ENCODE results near the gene UBAC2.

Gene UBAC2

DNA sequence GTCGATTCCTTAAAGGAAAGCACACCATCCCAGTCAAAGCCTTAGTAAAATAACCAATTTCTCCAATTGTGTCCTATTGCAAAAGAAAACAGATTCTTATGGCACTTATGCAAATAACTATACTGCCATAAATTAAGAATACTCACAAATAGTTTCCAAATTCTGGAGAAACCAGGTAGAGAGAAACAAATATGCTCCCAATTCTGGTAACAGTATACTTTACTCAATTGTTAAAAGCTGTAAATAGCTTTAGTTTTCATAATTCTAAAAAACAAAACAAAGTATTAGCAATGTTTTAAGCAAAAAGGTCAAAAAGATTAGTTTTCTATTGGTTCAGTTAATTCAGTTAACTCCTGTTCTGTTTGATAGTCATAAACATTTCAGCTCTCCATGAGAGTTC lies 18.2 kb upstream of the UBAC2 start:
- no peak overlapping the region for H3K27ac ChIP-seq (ENCODE audit: low read depth in 2 of 2, low read length in 2 of 2)
- no peaks in the 10 kb centered on the region for H3K27me3 ChIP-seq (ENCODE audit: control insufficient read depth in 2 of 2, insufficient read depth in 2 of 2, low read length in 2 of 2)
- no peaks in the 10 kb centered on the region for H3K9me3 ChIP-seq (ENCODE audit: control insufficient read depth in 2 of 2, low read length in 2 of 2)
- no peaks in the 10 kb centered on the region for H3K36me3 ChIP-seq (ENCODE audit: control insufficient read depth in 2 of 2, insufficient read depth in 2 of 2, low read length in 2 of 2)
- no peak overlapping the region for H3K4me3 ChIP-seq (ENCODE audit: low read length in 2 of 2)
- H3K9ac ChIP-seq (ENCODE audit: low read depth in 1 of 2, low read length in 2 of 2): no peak overlapping the region
- H3K4me1 ChIP-seq (ENCODE audit: control insufficient read depth in 2 of 2, insufficient read depth in 2 of 2, low read length in 2 of 2): no peaks in the 10 kb centered on the region

DNA sequence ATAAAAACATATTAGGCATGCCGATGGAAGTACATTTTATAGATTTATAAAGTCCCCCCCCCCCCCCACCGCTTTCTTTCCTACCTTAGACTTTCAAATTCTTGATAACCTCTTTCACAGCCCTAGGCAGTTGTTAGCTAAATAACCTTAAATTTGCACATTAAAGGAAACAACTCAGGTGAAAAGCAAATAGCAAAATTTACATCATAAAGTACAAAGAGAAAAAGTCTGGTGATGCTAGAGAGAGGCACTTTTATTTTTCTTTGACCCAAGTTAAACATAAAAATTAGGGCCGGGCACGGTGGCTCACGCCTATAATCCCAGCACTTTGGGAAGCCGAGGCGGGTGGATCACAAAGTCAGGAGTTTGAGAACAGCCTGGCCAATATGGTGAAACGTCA lies 15.0 kb upstream of the UBAC2 start:
- Histone ChIP-seq H3K4me1 (ENCODE audit: control insufficient read depth in 2 of 2, insufficient read depth in 2 of 2, low read length in 2 of 2) (peaks cover 0 to 7% of the 10 kb centered on the region in 2 donors), H3K9me3 (ENCODE audit: control insufficient read depth in 2 of 2, low read length in 2 of 2) (no peaks in the 10 kb centered on the region), H3K27ac (ENCODE audit: low read depth in 2 of 2, low read length in 2 of 2) (no peak overlapping the region), H3K36me3 (ENCODE audit: control insufficient read depth in 2 of 2, insufficient read depth in 2 of 2, low read length in 2 of 2) (no peaks in the 10 kb centered on the region), H3K9ac (ENCODE audit: low read depth in 1 of 2, low read length in 2 of 2) (no peak overlapping the region), H3K4me3 (ENCODE audit: low read length in 2 of 2) (no peak overlapping the region), H3K27me3 (ENCODE audit: control insufficient read depth in 2 of 2, insufficient read depth in 2 of 2, low read length in 2 of 2) (no peaks in the 10 kb centered on the region)

DNA sequence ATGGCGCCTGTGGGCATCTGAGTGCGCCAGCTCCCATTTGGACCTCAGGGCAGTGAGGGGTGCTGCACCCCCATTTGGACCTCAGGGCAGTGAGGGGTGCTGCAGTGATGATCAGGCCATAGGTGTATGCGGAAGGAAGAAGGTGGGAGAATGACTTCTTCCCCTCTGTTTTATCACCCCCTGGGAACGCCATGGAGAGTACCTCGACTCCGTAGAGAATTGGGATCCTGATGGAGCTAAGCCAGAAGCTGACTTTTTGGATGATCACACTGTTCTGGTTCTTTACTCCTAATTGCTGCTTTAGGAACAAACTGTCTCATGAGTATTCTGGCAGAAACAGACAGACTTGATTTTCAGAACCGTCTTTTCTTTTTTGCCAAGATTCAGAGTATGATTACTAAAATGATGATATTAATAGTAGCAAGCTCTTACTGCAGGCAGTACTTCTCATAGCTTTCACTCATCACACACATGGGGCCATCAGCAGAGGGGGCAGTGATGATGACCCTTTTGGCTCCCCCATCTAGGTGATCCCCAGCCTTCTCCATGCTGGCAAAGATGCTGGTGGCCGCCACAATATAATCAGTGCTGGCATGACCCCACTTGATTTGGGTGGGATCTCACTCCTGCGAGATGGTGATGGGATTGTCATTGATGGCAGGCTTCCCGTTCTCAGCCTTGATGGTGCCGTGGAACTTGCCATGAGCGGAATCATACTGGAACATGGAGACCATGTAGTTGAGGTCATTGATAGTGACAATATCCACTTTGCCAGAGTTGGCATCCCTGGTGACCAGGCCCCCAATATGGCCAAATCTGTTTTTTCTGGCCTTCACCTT lies 10.3 kb upstream of the UBAC2 start:
- Histone ChIP-seq H3K4me3 (ENCODE audit: low read length in 2 of 2) (no peak overlapping the region), H3K36me3 (ENCODE audit: control insufficient read depth in 2 of 2, insufficient read depth in 2 of 2, low read length in 2 of 2) (no peaks in the 10 kb centered on the region), H3K4me1 (ENCODE audit: control insufficient read depth in 2 of 2, insufficient read depth in 2 of 2, low read length in 2 of 2) (peaks cover 22 to 28% of the 10 kb centered on the region in 2 donors), H3K9me3 (ENCODE audit: control insufficient read depth in 2 of 2, low read length in 2 of 2) (no peaks in the 10 kb centered on the region), H3K27me3 (ENCODE audit: control insufficient read depth in 2 of 2, insufficient read depth in 2 of 2, low read length in 2 of 2) (no peaks in the 10 kb centered on the region), H3K27ac (ENCODE audit: low read depth in 2 of 2, low read length in 2 of 2) (no peak overlapping the region), H3K9ac (ENCODE audit: low read depth in 1 of 2, low read length in 2 of 2) (no peak overlapping the region)

DNA sequence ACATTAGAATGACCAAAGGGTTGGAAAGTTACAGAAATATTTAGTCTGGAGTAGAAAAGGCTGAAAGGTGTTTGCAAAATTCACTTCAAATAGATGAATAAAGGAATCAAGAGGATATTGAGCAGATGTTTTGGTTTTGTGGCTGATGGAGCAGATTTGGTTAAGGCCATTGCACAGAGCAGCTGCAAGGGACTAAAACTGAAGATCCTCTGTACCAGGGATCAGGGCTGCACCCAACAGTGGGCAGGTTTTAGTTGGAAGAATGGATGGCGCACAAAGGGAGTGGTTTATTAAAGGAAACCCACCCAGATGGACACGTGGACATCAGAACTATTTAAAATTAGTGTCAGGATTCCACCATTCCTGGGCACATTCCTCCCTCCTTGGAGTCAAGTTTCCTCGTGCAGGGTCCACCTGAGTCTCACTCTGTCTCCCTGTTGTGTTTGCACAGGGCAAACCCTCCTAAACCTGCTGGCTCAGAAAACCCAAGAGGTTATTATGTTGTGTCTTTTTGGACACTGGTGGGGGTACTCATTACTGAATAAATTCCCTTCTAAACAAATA lies 9.2 kb upstream of the UBAC2 start:
- H3K27ac ChIP-seq (ENCODE audit: low read depth in 2 of 2, low read length in 2 of 2): peak overlapping the region; percentile 88 to 91
- H3K4me3 ChIP-seq (ENCODE audit: low read length in 2 of 2): peak overlapping the region; percentile 36 to 50
- H3K36me3 ChIP-seq (ENCODE audit: control insufficient read depth in 2 of 2, insufficient read depth in 2 of 2, low read length in 2 of 2): no peaks in the 10 kb centered on the region
- peaks cover 25 to 31% of the 10 kb centered on the region in 2 donors for H3K4me1 ChIP-seq (ENCODE audit: control insufficient read depth in 2 of 2, insufficient read depth in 2 of 2, low read length in 2 of 2)
- no peaks in the 10 kb centered on the region for H3K9me3 ChIP-seq (ENCODE audit: control insufficient read depth in 2 of 2, low read length in 2 of 2)
- no peaks in the 10 kb centered on the region for H3K27me3 ChIP-seq (ENCODE audit: control insufficient read depth in 2 of 2, insufficient read depth in 2 of 2, low read length in 2 of 2)
- H3K9ac ChIP-seq (ENCODE audit: low read depth in 1 of 2, low read length in 2 of 2): peak overlapping the region in 1 of 2 donors; percentile 64

DNA sequence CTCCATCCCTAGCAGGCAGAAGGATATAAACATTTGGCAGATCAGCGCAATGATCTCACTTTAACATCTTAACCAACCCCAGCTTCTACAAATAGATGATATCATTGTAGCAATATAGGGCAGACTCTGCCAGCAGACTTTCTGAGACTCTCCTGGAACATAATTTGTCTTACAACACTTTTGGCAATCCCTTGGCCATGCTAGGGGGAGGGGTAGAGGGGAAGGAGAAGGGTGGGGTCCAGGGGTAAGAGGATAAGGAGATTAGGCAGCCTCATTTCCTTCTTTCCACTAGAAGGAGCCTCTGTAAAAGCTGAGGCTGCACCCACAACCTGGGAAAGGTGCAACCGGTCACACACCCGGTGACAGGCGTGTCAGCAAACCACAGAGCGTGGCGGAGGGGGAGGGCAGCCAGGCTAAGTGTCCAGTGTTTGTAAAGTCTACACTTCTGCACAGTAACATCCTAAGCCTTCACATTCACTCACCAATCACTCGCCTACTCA lies 8.7 kb upstream of the UBAC2 start:
- no peaks in the 10 kb centered on the region for H3K27me3 ChIP-seq (ENCODE audit: control insufficient read depth in 2 of 2, insufficient read depth in 2 of 2, low read length in 2 of 2)
- peak overlapping the region in 1 of 2 donors; percentile 64 for H3K9ac ChIP-seq (ENCODE audit: low read depth in 1 of 2, low read length in 2 of 2)
- peaks cover 30 to 37% of the 10 kb centered on the region in 2 donors for H3K4me1 ChIP-seq (ENCODE audit: control insufficient read depth in 2 of 2, insufficient read depth in 2 of 2, low read length in 2 of 2)
- no peaks in the 10 kb centered on the region for H3K9me3 ChIP-seq (ENCODE audit: control insufficient read depth in 2 of 2, low read length in 2 of 2)
- peak overlapping the region; percentile 88 to 91 for H3K27ac ChIP-seq (ENCODE audit: low read depth in 2 of 2, low read length in 2 of 2)
- H3K4me3 ChIP-seq (ENCODE audit: low read length in 2 of 2): peak overlapping the region; percentile 36 to 50
- no peaks in the 10 kb centered on the region for H3K36me3 ChIP-seq (ENCODE audit: control insufficient read depth in 2 of 2, insufficient read depth in 2 of 2, low read length in 2 of 2)

DNA sequence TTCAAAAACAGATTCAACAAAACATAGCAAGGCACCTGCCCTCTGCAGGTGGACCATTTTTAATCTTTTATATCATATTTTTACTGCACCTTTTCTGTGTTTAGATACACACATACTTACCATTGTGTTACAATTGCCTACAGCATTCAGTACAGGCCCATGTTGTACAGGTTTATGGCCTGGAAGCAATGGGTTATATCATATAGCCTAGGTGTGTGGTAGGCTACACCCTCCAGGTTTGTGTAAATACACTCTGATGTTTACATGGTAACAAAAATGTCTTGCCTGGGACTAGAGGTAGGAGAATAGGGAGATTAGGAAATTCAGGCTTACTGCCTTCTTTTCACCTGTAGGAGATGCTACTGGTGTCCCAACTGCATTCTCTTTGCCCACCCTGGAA lies 8.2 kb upstream of the UBAC2 start:
- peak overlapping the region; percentile 36 to 50 for H3K4me3 ChIP-seq (ENCODE audit: low read length in 2 of 2)
- peak overlapping the region; percentile 34 to 64 for H3K9ac ChIP-seq (ENCODE audit: low read depth in 1 of 2, low read length in 2 of 2)
- H3K36me3 ChIP-seq (ENCODE audit: control insufficient read depth in 2 of 2, insufficient read depth in 2 of 2, low read length in 2 of 2): no peaks in the 10 kb centered on the region
- peak overlapping the region; percentile 88 to 91 for H3K27ac ChIP-seq (ENCODE audit: low read depth in 2 of 2, low read length in 2 of 2)
- no peaks in the 10 kb centered on the region for H3K27me3 ChIP-seq (ENCODE audit: control insufficient read depth in 2 of 2, insufficient read depth in 2 of 2, low read length in 2 of 2)
- no peaks in the 10 kb centered on the region for H3K9me3 ChIP-seq (ENCODE audit: control insufficient read depth in 2 of 2, low read length in 2 of 2)
- peaks cover 31 to 42% of the 10 kb centered on the region in 2 donors for H3K4me1 ChIP-seq (ENCODE audit: control insufficient read depth in 2 of 2, insufficient read depth in 2 of 2, low read length in 2 of 2)

DNA sequence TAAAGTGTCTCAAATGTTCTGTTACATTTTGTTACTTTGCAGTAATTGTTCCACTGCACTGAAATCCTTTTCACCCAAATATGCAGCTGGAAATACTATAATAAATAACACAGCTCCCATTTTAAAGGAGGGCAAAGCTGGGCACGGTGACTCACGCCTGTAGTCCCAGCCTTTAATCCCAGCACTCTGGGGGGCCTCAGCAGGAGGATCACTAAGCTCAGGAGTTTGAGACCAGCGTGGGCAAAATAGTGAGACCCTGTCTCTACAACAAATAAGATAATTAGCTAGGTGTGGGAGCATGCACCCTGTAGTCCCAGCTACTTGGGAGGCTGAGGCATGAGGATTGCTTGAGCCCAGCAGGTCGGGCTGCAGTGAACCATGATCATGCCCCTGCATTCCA lies 7.5 kb upstream of the UBAC2 start:
- Histone ChIP-seq H3K4me1 (ENCODE audit: control insufficient read depth in 2 of 2, insufficient read depth in 2 of 2, low read length in 2 of 2) (peaks cover 31 to 47% of the 10 kb centered on the region in 2 donors), H3K9me3 (ENCODE audit: control insufficient read depth in 2 of 2, low read length in 2 of 2) (no peaks in the 10 kb centered on the region), H3K27me3 (ENCODE audit: control insufficient read depth in 2 of 2, insufficient read depth in 2 of 2, low read length in 2 of 2) (no peaks in the 10 kb centered on the region), H3K9ac (ENCODE audit: low read depth in 1 of 2, low read length in 2 of 2) (no peak overlapping the region), H3K4me3 (ENCODE audit: low read length in 2 of 2) (no peak overlapping the region), H3K36me3 (ENCODE audit: control insufficient read depth in 2 of 2, insufficient read depth in 2 of 2, low read length in 2 of 2) (no peaks in the 10 kb centered on the region), H3K27ac (ENCODE audit: low read depth in 2 of 2, low read length in 2 of 2) (peak overlapping the region in 1 of 2 donors; percentile 88)

DNA sequence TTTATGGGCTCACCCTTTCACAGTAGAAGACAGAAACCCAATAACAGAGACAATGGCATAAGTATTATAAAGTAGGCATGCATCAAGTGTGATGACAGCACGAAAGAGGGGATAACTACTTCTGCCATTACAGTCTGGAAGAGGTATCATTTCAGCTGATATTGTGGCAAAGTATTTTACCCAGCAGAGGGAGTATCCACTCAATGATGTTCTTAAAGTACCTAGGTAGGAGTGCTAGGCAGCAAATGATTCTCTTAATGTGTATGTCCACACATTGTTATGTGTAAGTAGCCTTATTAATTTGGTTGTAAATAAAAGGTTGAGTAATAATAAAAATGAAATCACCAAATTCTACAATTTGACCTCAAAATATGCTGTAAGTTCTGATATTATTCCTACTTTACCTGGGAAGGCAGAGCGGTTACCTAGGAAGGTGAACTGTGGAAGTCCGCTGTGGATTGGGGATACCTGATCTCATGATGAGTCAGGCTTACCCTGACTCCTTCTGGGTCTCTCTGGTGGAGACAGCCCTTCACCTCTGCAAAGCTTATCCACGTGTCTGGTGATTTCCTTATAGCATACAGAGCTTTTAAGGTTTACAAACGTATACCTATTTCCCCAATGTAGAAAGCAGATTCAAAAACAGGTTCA lies 4.1 kb upstream of the UBAC2 start:
- no peaks in the 10 kb centered on the region for H3K36me3 ChIP-seq (ENCODE audit: control insufficient read depth in 2 of 2, insufficient read depth in 2 of 2, low read length in 2 of 2)
- H3K27me3 ChIP-seq (ENCODE audit: control insufficient read depth in 2 of 2, insufficient read depth in 2 of 2, low read length in 2 of 2): no peaks in the 10 kb centered on the region
- H3K9me3 ChIP-seq (ENCODE audit: control insufficient read depth in 2 of 2, low read length in 2 of 2): no peaks in the 10 kb centered on the region
- peak overlapping the region; percentile 98 to 99 for H3K27ac ChIP-seq (ENCODE audit: low read depth in 2 of 2, low read length in 2 of 2)
- H3K4me3 ChIP-seq (ENCODE audit: low read length in 2 of 2): peak overlapping the region in 1 of 2 donors; percentile 64
- no peak overlapping the region for H3K9ac ChIP-seq (ENCODE audit: low read depth in 1 of 2, low read length in 2 of 2)
- H3K4me1 ChIP-seq (ENCODE audit: control insufficient read depth in 2 of 2, insufficient read depth in 2 of 2, low read length in 2 of 2): peaks cover 34 to 43% of the 10 kb centered on the region in 2 donors

DNA sequence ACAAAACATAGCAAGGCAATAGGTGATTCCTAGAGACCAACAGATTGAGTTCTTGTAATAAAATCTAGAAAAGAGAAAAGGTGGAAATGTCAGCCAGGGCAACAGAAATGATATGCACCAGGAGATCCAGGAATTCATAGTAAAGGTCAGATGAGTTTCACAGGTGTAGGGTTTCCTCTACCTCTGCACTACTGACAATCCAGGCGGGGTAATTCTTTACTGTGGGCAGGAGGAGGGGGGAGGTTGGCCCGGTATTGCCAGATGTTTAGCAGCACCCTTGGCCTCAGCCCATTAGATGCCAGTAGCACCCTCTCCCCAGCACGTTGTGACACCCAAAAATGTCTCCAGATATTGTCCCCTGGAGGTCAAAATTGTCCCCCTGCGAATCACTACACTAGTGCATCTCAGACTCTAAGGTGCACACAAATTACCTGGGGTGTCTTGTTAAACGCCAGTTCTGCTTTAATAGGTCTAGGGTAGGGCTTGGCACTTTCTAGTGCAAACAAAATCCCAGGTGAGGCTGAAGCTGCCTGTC lies 3.5 kb upstream of the UBAC2 start:
- Histone ChIP-seq H3K4me1 (ENCODE audit: control insufficient read depth in 2 of 2, insufficient read depth in 2 of 2, low read length in 2 of 2) (peaks cover 29 to 40% of the 10 kb centered on the region in 2 donors), H3K36me3 (ENCODE audit: control insufficient read depth in 2 of 2, insufficient read depth in 2 of 2, low read length in 2 of 2) (no peaks in the 10 kb centered on the region), H3K27ac (ENCODE audit: low read depth in 2 of 2, low read length in 2 of 2) (peak overlapping the region; percentile 98 to 99), H3K9ac (ENCODE audit: low read depth in 1 of 2, low read length in 2 of 2) (peak overlapping the region in 1 of 2 donors; percentile 19), H3K27me3 (ENCODE audit: control insufficient read depth in 2 of 2, insufficient read depth in 2 of 2, low read length in 2 of 2) (no peaks in the 10 kb centered on the region), H3K4me3 (ENCODE audit: low read length in 2 of 2) (peak overlapping the region; percentile 20 to 64), H3K9me3 (ENCODE audit: control insufficient read depth in 2 of 2, low read length in 2 of 2) (no peaks in the 10 kb centered on the region)
